Fibroblast of skin of left quadriceps (primary cell): ENCODE results near the gene HIVEP1.

ENCODE experiments used
- DNase-seq, 2 experiments: peaks; one replicate each; pipeline ENCODE4 v3.0.0-alpha.2; 2013; ENCODE audit warnings: low read depth in 2 of 2

The HIVEP1 gene

GRCh38 chr6:12116264-12116800 lies 104.2 kb downstream of the HIVEP1 start:
- DNase-seq, result no peak

- DNase-seq, result no peak
These were observed 104.9 kb downstream of the HIVEP1 start for GRCh38 chr6:12116978-12117377.

GRCh38 chr6:12118607-12119006 lies 106.5 kb downstream of the HIVEP1 start:
- DNase-seq, result no peak

- DNase-seq, result no peak
These were observed 107.0 kb downstream of the HIVEP1 start for GRCh38 chr6:12119085-12119588.

DNA sequence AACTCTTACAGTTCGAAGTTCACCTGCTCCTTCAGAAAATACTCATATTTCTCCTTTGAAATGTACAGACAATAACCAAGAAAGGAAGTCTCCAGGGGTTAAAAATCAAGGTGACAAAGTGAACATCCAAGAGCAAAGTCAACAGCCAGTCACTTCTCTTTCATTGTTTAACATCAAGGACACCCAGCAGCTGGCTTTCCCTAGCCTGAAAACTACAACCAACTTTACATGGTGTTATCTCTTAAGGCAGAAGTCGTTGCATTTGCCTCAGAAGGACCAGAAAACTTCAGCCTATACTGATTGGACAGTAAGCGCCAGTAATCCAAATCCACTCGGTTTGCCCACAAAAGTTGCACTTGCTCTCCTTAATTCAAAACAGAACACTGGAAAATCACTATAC lies 113.3 kb downstream of the HIVEP1 start:
- DNase-seq, result no peak

DNA sequence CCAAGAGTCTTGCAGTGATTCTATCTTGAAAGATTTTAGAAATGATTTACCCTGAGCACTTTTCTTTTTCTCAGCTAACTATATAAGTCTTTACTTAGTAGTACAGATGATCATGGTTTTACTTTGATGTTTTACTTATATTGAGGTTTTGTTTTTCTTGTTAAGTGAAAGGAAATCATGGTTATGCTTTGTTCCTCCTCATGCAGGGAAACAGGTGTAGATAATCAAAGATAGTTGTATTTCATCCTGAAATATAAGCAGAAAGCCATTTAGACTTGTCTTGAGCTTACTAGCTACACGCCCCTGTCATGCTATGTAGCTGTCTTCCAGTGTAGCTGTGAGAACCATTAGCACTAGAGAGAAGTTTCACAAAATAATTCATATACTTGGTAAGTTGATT lies 113.9 kb downstream of the HIVEP1 start:
- DNase-seq, result no peak

DNA sequence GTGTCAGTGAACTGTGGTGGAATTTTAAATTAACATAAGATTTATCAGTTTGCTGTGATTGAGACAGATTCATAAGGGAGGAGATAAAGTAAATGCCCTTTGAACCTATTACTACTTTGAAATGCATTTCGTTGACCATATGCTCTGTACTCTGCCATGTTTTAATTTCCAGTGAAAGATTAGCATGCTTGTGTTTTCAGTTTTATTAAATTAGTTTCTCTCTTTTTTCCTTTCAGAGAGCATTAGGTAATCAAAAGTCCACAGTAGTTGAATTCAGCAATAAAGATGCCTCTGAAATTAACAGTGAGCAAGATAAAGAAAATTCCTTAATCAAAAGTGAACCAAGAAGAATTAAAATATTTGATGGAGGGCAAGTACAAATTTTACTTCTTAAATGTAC lies 117.4 kb downstream of the HIVEP1 start:
- no peak for DNase-seq

GRCh38 chr6:12132351-12133222 lies 120.5 kb downstream of the HIVEP1 start:
- DNase-seq, result no peak

DNA sequence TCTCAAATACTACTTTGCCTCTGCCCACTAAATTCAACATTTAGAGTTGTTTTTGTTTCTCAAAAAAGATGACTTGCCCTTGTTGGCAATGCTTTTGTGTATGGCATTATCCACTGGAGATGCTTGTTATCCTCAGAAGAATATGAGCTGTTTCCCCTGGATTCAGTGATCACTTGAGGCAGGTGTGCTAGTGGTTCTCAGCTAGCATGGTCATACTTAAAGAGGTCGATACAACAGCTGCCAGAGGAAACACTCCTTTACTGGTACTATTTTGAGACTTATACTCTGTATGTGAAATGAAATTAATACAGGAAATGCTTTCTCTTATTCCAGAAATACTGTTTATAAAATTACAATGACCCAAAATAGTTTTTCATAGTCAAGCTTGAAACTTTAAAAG lies 122.5 kb downstream of the HIVEP1 start:
- DNase-seq, result no peak

- no peak for DNase-seq
These were observed 122.9 kb downstream of the HIVEP1 start for GRCh38 chr6:12134991-12135390.

GRCh38 chr6:12136905-12137304 lies 124.8 kb downstream of the HIVEP1 start:
- no peak for DNase-seq

- DNase-seq, result peak; percentile 44 to 45
These were observed 125.4 kb downstream of the HIVEP1 start for GRCh38 chr6:12137480-12137879.

GRCh38 chr6:12138381-12138780 lies 126.3 kb downstream of the HIVEP1 start:
- no peak for DNase-seq

GRCh38 chr6:12138936-12139335 lies 126.8 kb downstream of the HIVEP1 start:
- no peak for DNase-seq

- DNase-seq, result no peak
These were observed 135.6 kb downstream of the HIVEP1 start for GRCh38 chr6:12147557-12148316.

- DNase-seq, result peak; percentile 47 to 54
These were observed 136.2 kb downstream of the HIVEP1 start for GRCh38 chr6:12148317-12148801.

DNA sequence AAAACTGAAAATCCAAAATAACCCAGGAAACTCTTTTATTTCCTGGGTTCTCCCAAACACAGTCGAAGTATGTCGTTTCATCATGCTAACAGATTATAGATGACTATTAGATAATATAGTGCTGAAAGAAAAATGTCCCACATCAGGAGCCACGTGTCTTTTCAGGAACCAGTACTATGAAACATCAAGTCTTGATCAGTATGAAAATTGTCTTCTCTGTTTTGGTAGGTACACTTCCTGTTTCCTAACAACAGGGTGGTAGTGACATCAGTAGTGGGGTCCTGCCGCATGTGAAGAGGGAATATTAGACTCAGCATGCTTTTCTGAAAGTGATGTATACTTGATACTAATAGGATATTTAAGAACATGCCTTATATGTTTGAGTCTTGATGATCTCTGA lies 136.7 kb downstream of the HIVEP1 start:
- no peak for DNase-seq

GRCh38 chr6:12149944-12150510 lies 137.9 kb downstream of the HIVEP1 start:
- DNase-seq, result no peak

GRCh38 chr6:12150812-12151432 lies 138.8 kb downstream of the HIVEP1 start:
- DNase-seq, result no peak

- DNase-seq, result no peak
These were observed 139.3 kb downstream of the HIVEP1 start for GRCh38 chr6:12151433-12151820.
